ENCODE data around the gene RANGAP1. TPM values are rescaled to one million over a fixed set of nuclear protein-coding genes. Genes with fewer than 3 reads are reported as not detected.
A peak's percentile ranks its signal among the peaks of the same experiment; 100 is the strongest.
"Not testable (repeated sequence)": the region's sequence is repeated elsewhere in the genome, so short reads cannot be mapped to it uniquely, and the experiment has no call there.

The RANGAP1 gene
- total RNA-seq, 1 donor from 2014 or later, result 135 TPM

GRCh38 chr22:41301085-41302020 is 15.4 kb upstream of the RANGAP1 start, which contains the start of gene ZC3H7B:
TSS of gene ZC3H7B (plus strand) at chr22:41301525. CDS start at chr22:41320661, 19,136 bp downstream.
- no peak for DNase-seq (ENCODE audit: extremely low read depth, low read depth, low spot score)

DNA sequence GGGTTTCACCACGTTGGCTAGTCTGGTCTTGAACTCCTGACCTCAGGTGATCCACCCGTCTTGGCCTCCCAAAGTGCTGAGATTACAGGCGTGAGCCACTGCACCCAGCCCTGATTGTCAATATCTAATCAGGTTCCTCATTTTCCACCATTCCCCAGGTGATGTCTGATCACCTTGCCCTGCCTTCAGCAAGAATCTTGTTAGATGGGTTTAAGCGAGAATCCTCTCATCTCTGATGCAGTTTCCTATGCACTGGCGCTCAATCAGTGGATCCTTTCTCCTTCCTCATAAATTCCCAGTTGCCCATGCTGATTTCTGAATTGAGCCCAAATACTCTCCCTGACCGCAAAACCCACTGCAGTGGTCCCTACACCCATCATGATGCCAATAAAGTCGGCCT is 14.7 kb upstream of the RANGAP1 start:
- DNase-seq (ENCODE audit: extremely low read depth, low read depth, low spot score), result no peak

DNA sequence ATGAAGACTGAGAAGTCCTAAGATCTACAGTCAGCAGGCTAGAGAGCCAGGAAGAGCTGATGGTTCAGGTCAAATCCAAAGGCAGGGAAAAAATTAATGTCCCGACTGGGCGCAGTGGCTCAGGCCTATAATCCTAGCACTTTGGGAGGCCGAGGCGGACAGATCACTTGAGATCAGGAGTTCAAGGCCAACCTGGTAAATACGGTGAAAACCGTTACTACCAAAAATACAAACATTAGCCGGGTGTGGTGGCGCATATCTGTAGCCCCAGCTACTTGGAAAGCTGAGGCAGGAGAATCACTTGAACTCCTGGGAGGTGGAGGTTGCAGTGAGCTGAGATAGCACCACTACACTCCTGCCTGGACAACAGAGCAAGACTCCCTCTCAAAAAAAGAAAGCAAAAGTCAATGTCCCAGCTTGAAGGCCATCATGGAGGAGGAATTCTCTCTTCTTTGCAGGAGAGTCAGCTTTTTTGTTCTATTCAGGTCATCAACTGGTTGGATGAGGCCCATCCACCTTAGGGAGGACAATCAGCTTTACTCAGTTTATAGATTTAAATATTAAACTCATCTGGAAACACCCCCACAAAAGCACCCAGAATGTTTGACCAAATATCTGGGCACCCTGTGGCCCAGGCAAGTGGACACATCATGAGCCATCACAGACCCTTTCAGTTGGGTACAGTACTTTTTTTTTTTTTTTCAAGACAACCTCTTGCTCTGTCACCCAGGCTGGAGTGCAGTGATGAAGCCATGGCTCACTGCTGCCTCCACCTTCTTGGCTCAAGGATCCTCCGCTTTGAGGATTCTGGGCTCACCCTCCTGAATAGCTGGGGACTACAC is 11.1 kb upstream of the RANGAP1 start:
- DNase-seq (ENCODE audit: extremely low read depth, low read depth, low spot score), result no peak

DNA sequence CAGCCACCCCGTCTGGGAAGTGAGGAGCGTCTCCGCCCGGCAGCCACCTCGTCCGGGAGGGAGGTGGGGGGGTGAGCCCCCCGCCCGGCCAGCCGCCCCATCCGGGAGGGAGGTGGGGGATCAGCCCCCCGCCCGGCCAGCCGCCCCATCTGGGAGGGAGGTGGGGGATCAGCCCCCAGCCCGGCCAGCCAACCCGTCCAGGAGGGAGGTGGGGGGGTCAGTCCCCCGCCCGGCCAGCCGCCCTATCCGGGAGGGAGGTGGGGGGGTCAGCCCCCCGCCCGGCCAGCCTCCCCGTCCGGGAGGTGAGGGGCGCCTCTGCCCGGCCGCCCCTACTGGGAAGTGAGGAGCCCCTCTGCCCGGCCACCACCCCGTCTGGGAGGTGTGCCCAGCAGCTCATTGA is 8.8 kb upstream of the RANGAP1 start:
- not testable (repeated sequence) for DNase-seq (ENCODE audit: extremely low read depth, low read depth, low spot score)

DNA sequence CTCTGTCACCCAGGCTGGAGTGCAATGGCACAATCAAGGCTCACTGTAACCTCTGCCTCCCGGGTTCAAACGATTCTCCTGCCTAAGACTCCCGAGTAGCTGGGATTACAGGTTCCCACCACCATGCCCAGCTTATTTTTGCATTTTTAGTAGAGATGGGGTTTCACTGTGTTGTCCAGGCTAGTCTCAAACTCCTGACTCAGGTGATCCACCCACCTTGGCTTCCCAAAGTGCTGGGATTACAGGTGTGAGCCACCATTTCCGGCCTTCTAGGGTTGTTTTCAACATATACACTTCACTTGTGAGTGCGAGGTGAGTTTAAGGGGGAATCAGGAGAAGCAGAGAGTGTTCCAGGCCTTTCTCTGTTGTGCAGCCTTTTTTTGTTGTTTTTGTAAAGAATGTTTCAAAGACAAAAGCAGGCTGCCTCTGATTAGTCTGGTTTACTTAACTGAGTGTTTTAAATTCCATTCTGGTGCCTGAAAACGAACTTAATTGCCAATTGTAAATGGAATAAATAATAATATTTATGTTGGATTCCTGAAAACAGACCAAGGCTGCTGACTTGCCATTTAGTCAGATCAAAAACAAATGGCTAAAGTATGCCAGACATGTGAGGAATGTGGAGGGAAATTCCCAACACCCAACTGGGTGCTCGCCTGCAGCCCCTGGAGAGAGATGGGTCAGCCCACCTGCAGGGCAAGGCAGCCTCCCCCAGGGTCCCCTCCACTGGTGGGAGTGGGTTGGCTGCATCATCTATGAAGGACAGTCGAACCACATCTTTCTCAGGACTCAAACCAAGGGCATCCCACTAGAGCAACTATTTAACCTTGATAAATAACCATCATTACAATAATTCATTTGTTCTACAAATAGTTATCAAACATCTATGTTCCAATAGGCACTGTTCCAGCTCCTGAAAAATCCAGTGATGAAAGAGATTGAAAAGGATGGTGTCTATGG is 4.6 kb upstream of the RANGAP1 start:
- peak; percentile 57 for DNase-seq (ENCODE audit: extremely low read depth, low read depth, low spot score)

- no peak for DNase-seq (ENCODE audit: extremely low read depth, low read depth, low spot score)
These were observed 3.7 kb upstream of the RANGAP1 start for GRCh38 chr22:41289671-41290070.

DNA sequence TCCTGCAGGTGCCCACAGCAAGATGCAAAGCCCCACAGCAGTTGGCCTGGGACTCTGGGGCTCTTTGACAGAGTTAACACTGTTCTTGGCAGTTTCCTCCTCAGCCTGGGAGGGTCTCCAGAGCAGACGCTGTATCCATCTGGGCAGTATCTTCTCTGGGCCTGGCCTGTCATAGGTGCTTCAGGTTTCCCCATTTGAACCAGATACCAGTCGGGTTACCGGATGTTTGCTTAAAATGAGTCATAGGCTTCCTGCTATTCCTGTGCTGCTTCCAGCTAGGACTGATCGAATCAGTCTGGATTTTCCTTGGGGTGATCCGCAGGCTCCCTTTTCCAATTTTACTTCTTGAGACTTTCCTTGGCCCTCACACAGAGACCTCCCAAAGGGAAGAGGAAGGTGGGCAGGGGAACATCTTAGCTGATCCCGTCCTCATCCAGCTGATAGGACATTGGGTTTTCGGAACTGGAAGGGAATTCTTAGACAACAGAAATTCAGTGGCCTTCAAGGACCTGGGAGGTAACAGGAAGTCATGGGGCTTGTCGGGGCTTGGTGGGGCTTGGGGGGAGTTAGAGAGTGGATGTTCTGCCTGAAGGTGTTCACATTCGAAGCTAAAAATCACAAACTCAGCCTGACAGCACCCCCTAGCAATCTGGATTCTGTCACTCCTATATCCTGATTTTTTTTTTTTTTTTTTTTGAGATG is 2.4 kb upstream of the RANGAP1 start:
- DNase-seq (ENCODE audit: extremely low read depth, low read depth, low spot score), result peak; percentile 66

GRCh38 chr22:41286639-41287091 is 678 bp upstream of the RANGAP1 start:
- no peak for DNase-seq (ENCODE audit: extremely low read depth, low read depth, low spot score)

DNA sequence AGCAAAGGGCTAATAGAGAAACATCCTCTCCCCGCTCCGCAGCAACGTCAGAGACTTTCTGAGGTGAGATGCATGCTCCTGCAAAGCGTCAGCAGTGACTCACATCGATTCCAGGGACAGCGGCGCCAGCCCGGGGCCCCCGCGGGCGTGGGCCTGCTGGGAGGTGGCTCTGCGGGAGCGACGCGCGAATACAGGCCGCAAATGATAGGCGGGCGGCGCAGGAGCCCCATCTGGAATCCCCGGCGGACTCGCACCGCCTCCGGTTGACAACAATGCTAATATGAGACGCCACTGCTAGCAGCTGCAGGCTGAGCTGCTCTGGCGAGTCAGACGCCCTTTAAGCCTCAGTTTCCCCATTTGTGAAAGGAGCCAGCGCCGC is 557 bp downstream of the RANGAP1 start:
- no peak for DNase-seq (ENCODE audit: extremely low read depth, low read depth, low spot score)

GRCh38 chr22:41284465-41284864 is 1.5 kb downstream of the RANGAP1 start:
- no peak for DNase-seq (ENCODE audit: extremely low read depth, low read depth, low spot score)

GRCh38 chr22:41280854-41281253 is 5.1 kb downstream of the RANGAP1 start:
- no peak for DNase-seq (ENCODE audit: extremely low read depth, low read depth, low spot score)

GRCh38 chr22:41280065-41280464 is 5.9 kb downstream of the RANGAP1 start:
- no peak for DNase-seq (ENCODE audit: extremely low read depth, low read depth, low spot score)

DNA sequence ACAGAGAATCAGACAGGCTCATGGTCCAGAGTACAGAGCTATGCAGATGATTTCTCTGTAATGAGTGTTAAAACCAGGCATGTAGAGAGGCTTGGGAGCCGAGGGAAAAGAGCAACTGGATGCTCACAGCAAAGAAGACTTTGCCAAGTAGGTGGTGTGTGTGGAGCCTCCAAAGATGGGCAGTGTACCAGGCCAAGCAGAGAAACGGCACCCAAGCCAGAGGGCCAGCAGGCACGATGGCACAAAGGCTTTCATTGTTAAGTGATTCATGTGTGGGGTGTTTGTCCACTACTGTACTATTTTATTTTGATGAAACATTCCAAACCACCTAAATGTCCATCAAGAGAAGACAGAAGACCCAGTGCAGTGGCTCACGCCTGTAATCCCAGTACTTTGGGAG is 11.1 kb downstream of the RANGAP1 start:
- no peak for DNase-seq (ENCODE audit: extremely low read depth, low read depth, low spot score)

GRCh38 chr22:41273128-41273527 is 12.9 kb downstream of the RANGAP1 start:
- no peak for DNase-seq (ENCODE audit: extremely low read depth, low read depth, low spot score)

- no peak for DNase-seq (ENCODE audit: extremely low read depth, low read depth, low spot score)
These were observed 14.2 kb downstream of the RANGAP1 start for GRCh38 chr22:41271787-41272186.

- DNase-seq (ENCODE audit: extremely low read depth, low read depth, low spot score), result no peak
These were observed 18.0 kb downstream of the RANGAP1 start for GRCh38 chr22:41267958-41268357.

DNA sequence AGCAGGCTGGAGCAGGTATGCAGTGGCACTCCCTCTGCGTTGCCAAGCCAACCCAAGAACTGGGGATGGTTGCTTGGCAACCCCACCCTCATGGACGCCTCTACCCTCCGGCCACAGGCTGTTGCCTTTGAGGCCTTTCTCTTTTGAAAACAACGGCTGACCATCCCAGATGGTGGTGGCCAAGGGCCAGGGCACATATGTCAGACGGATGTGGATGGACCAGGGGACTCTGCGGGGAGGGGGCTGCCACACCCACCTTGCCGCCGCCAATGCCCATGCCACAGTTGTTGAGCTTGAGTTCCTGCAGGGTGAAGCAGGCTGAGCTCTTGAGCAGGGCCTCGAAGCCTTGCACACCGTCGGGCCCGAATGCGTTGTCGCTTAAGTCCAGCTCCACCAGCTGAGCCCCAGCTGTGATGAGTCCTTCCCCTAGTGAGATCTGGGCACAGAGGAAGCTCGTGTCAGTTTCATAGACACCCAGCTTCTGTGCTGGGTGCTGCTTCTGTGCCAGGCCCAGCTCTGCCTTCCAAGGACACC is 21.5 kb downstream of the RANGAP1 start:
- no peak for DNase-seq (ENCODE audit: extremely low read depth, low read depth, low spot score)

- no peak for DNase-seq (ENCODE audit: extremely low read depth, low read depth, low spot score)
These were observed 22.3 kb downstream of the RANGAP1 start for GRCh38 chr22:41263704-41264103.

GRCh38 chr22:41262250-41262765 is 23.7 kb downstream of the RANGAP1 start:
- no peak for DNase-seq (ENCODE audit: extremely low read depth, low read depth, low spot score)
